HepG2 (cell line): Measurements from ENCODE around the gene DOCK4. TPM values are rescaled to one million over a fixed set of nuclear protein-coding genes. Genes with fewer than 3 reads are reported as not detected.

Experiments
- ATAC-seq: fragments of 200-7000 bp; cut with Tn5 transposase; 3 replicates; pipeline ENCODE4 v1.9.1; 2020; ENCODE audit warnings: mild to moderate bottlenecking, moderate library complexity
- BruUV-seq: library from RNA; stranded (reverse); fragments of 400-500 nt; replicated peaks from 2 replicates; lab custom pipeline; 2021; lab: Mats Ljungman, UMichigan
- CTCF ChIA-PET: fragments of 300-600 bp; formaldehyde crosslinking; extraction: SDS; loops from one replicate; lab custom pipeline; 2021; ENCODE audit warnings: low total read pairs, inconsistent platforms, low intra/inter-chr PET ratio; lab: Yijun Ruan, JAX
- POLR2A ChIA-PET: fragments of 350-600 bp; sonication (Branson Sonifier 250); formaldehyde crosslinking; loops from one replicate; lab custom pipeline; 2020; ENCODE audit warnings: antibody characterized with exemption, inconsistent platforms; lab: Yijun Ruan, JAX
- DNase-seq: peaks from one replicate; pipeline ENCODE4 v3.0.0-alpha.2; 2015; ENCODE audit warnings: low spot score
- FAIRE-seq: peaks from 3 replicates; lab custom pipeline; 2011; peaks lifted over from hg19 to GRCh38; lab: Jason Lieb, UNC
- H2AFZ ChIP-seq: one replicate; pipeline ENCODE4 v1.6.1; 2011; ENCODE audit warnings: low read length, inconsistent platforms
- H3K27ac ChIP-seq: fragments of 300-600 bp; 3 replicates; pipeline ENCODE4 v1.8.0; 2011; ENCODE audit warnings: mixed run types, mild to moderate bottlenecking, mixed read lengths, low read length, inconsistent platforms; ENCODE audit not compliant: insufficient read depth; ENCODE audit errors: extremely low read length
- H3K27me3 ChIP-seq, 2 experiments: fragments of 200-600 bp in 1 of 2; 2 replicates in 1 of 2; 3 replicates in 1 of 2; pipeline versions ENCODE4 v1.6.0 to v1.8.0; 2011; ENCODE audit warnings: low read length in 2 of 2, mild to moderate bottlenecking in 2 of 2, moderate library complexity in 2 of 2, inconsistent platforms in 1 of 2; ENCODE audit not compliant: insufficient read depth in 2 of 2, control insufficient read depth in 1 of 2
- H3K36me3 ChIP-seq, 2 experiments: fragments of 200-600 bp in 1 of 2; replicated peaks in 1 of 2; 2 replicates in 1 of 2; 3 replicates in 1 of 2; pipeline versions ENCODE4 v1.5.1 to v1.8.0; 2011; ENCODE audit warnings: low read length in 2 of 2, inconsistent platforms in 1 of 2; ENCODE audit not compliant: insufficient read depth in 2 of 2, control insufficient read depth in 1 of 2
- H3K4me1 ChIP-seq: 2 replicates; pipeline ENCODE4 v1.5.1; 2012; ENCODE audit warnings: low read length, inconsistent platforms; ENCODE audit not compliant: insufficient read depth
- H3K4me2 ChIP-seq: 2 replicates; pipeline ENCODE4 v1.6.0; 2011; ENCODE audit warnings: low read depth, low read length, inconsistent platforms
- H3K4me3 ChIP-seq, 3 experiments: fragments of 200-600 bp in 1 of 3; sonication (generic), shearing (Covaris generic) in 1 of 3; replicated peaks in 1 of 3; 2 replicates each; pipeline ENCODE4 v1.5.1; 2011 to 2016; ENCODE audit warnings: low read length in 3 of 3, inconsistent platforms in 2 of 3, low read depth in 2 of 3, mild to moderate bottlenecking in 2 of 3, control low read depth in 1 of 3, mixed read lengths in 1 of 3; ENCODE audit not compliant: insufficient read depth in 1 of 3
- H3K79me2 ChIP-seq: one replicate; pipeline ENCODE4 v1.6.1; 2011; ENCODE audit warnings: low read length, inconsistent platforms; ENCODE audit not compliant: insufficient read depth
- H3K9ac ChIP-seq: 2 replicates; pipeline ENCODE4 v1.6.0; 2011; ENCODE audit warnings: mild to moderate bottlenecking, low read depth, low read length, inconsistent platforms; ENCODE audit not compliant: insufficient read depth
- H3K9me3 ChIP-seq: 2 replicates; pipeline ENCODE4 v1.5.1; 2012; ENCODE audit warnings: mild to moderate bottlenecking, low read length
- H4K20me1 ChIP-seq: 2 replicates; pipeline ENCODE4 v1.6.0; 2011; ENCODE audit warnings: inconsistent platforms, mild to moderate bottlenecking, low read length, moderate library complexity; ENCODE audit not compliant: insufficient read depth
- CREB3 ChIP-seq: sonication (generic); formaldehyde crosslinking; IDR thresholded peaks from 2 replicates; pipeline ENCODE4 v1.5.0; 2020; ENCODE audit warnings: missing genetic modification reagents
- DRAP1 ChIP-seq: IDR thresholded peaks from 2 replicates; pipeline ENCODE4 v1.6.1; 2016; ENCODE audit warnings: missing genetic modification reagents, missing compliant biosample characterization
- GFI1 ChIP-seq: sonication (generic); formaldehyde crosslinking; IDR thresholded peaks from 2 replicates; pipeline ENCODE4 v1.5.0; 2020; ENCODE audit warnings: missing genetic modification reagents, mild to moderate bottlenecking, borderline replicate concordance
- HNF4A ChIP-seq: sonication (generic); formaldehyde crosslinking; IDR thresholded peaks from 2 replicates; pipeline ENCODE4 v1.4.0; 2020; ENCODE audit warnings: missing genetic modification reagents
- HOMEZ ChIP-seq: IDR thresholded peaks from 2 replicates; pipeline ENCODE4 v1.6.1; 2016; ENCODE audit warnings: low read depth
- ISL2 ChIP-seq: sonication (generic); formaldehyde crosslinking; IDR thresholded peaks from 2 replicates; pipeline ENCODE4 v1.5.0; 2020; ENCODE audit warnings: missing genetic modification reagents
- KDM5B ChIP-seq: sonication (generic); formaldehyde crosslinking; IDR thresholded peaks from 2 replicates; pipeline ENCODE4 v1.4.0; 2020; ENCODE audit warnings: missing genetic modification reagents, mild to moderate bottlenecking, borderline replicate concordance
- KLF16 ChIP-seq, 2 experiments: sonication (generic) in 1 of 2; formaldehyde crosslinking in 1 of 2; IDR thresholded peaks; 2 replicates each; pipeline versions ENCODE4 v1.6.1 to v1.8.0; 2016 to 2023; ENCODE audit warnings: missing genetic modification reagents in 2 of 2, missing compliant biosample characterization in 1 of 2
- NCOR1 ChIP-seq: fragments of 200-600 bp; sonication (generic); IDR thresholded peaks from 2 replicates; pipeline ENCODE4 v1.7.0; 2017; ENCODE audit warnings: antibody characterized with exemption, low read length, borderline replicate concordance
- NR2F6 ChIP-seq, 2 experiments: IDR thresholded peaks; 2 replicates each; pipeline ENCODE4 v1.6.1; 2016; ENCODE audit warnings: antibody characterized with exemption in 1 of 2, mild to moderate bottlenecking in 1 of 2
- RAD51 ChIP-seq: fragments of 450-650 bp; IDR thresholded peaks from 2 replicates; pipeline ENCODE4 v1.6.1; 2016; ENCODE audit warnings: borderline replicate concordance
- SMARCE1 ChIP-seq: fragments of 450-650 bp; IDR thresholded peaks from 2 replicates; pipeline ENCODE4 v1.6.1; 2017; ENCODE audit warnings: borderline replicate concordance
- YEATS4 ChIP-seq: sonication (generic); formaldehyde crosslinking; IDR thresholded peaks from 2 replicates; pipeline ENCODE4 v1.4.0; 2020; ENCODE audit warnings: missing genetic modification reagents, borderline replicate concordance
- ZNF34 ChIP-seq: sonication (generic); formaldehyde crosslinking; IDR thresholded peaks from 2 replicates; pipeline ENCODE4 v1.4.0; 2020; ENCODE audit warnings: mild to moderate bottlenecking, missing genetic modification reagents, borderline replicate concordance
- ZNF691 ChIP-seq: sonication (generic); formaldehyde crosslinking; IDR thresholded peaks from 2 replicates; pipeline ENCODE4 v1.4.0; 2020; ENCODE audit warnings: missing genetic modification reagents, low read depth, mild to moderate bottlenecking, borderline replicate concordance
- WGBS: methylation state at CpG from one replicate; pipeline ENCODE4 v1.1.6; 2017; ENCODE audit warnings: low lambda C conversion rate; 5-methylcytosine and 5-hydroxymethylcytosine counted together
- in situ Hi-C: cut with HindIII; loops from 2 replicates; pipeline ENCODE4 v1.10.0; 2017; ENCODE audit warnings: low pct_unique_long_range_greater_than_20kb; ENCODE audit not compliant: extremely low pct_ligation_motif_present
- intact Hi-C: fragments of 100-400 bp; cut with micrococcal nuclease; formaldehyde crosslinking; loops from one replicate; pipeline ENCODE4 v1.10.0; 2022; ENCODE audit not compliant: unreplicated experiment
- polyA plus RNA-seq, 8 experiments: library from polyadenylated mRNA; depleted of rRNA in 3 of 8; stranded (reverse) in 7 of 8; unstranded in 1 of 8; fragments of >200 nt; fragmentation: Illumina TruSeq in 4 of 8; extraction: Trizol in 4 of 8; gene quantifications; 2 replicates each; pipeline versions ENCODE4 v1.2.1 to v1.2.3, GENCODE V29; 2011 to 2016; ENCODE audit warnings: low read depth in 4 of 8, missing spikeins in 1 of 8, mixed read lengths in 1 of 8; ENCODE audit not compliant: insufficient read depth in 1 of 8
- total RNA-seq, 5 experiments: library from RNA; depleted of rRNA; stranded (reverse); fragments of >200 nt; fragmentation: Illumina TruSeq; extraction: Trizol; gene quantifications; 2 replicates each; pipeline ENCODE4 v1.2.3, GENCODE V29; 2016; ENCODE audit warnings: low read depth in 1 of 5

Gene DOCK4
- total and polyA plus RNA-seq, 2 of the 13 experiments (the other 11 are each of a cell fraction or from before 2014, with no cell fraction given): 13.5 to 17.4 TPM

GRCh38 chr7:112232212-112232978 is 26.2 kb upstream of the DOCK4 start:
- H3K4me3 ChIP-seq: no peak overlapping the region
- peaks cover 3% of the 10 kb centered on the region; the same call in 1 of the 2 replicates for H4K20me1 ChIP-seq
- 100% methylated on average over 4 of the region's 4 CpGs for WGBS
- ChIA-PET POLR2A (no interaction called here), CTCF (no interaction called here)
- H3K4me1 ChIP-seq: peaks cover 57% of the 10 kb centered on the region
- H2AFZ ChIP-seq: no peak overlapping the region
- no peaks in the 10 kb centered on the region for H3K36me3 ChIP-seq
- H3K27ac ChIP-seq: no peak overlapping the region
- no peak overlapping the region for H3K4me2 ChIP-seq
- FAIRE-seq (no peak), ATAC-seq (no peak), DNase-seq (no peak)
- no peak overlapping the region for H3K9ac ChIP-seq
- H3K9me3 ChIP-seq: no peaks in the 10 kb centered on the region; the same call in 1 of the 2 replicates
- peaks cover 36% of the 10 kb centered on the region for H3K79me2 ChIP-seq
- TF ChIP-seq SMARCE1 (no peak), ZNF34 (CRISPR knock-in tag) (no peak), GFI1 (no peak), NR2F6 (IDR thresholded peaks at IDR 0.05) (no peak), NR2F6 (CRISPR knock-in tag; IDR thresholded peaks at IDR 0.05) (no peak), KLF16 (CRISPR knock-in tag; IDR thresholded peaks at IDR 0.05) (no peak), ZNF691 (CRISPR knock-in tag) (no peak), RAD51 (no peak)
- in situ Hi-C loops (no loop called here), intact Hi-C loops (no loop called here)
- BruUV-seq: no TSS peak
- no peaks in the 10 kb centered on the region for H3K27me3 ChIP-seq

- Histone ChIP-seq H3K4me3 (no peak overlapping the region), H2AFZ (no peak overlapping the region), H3K4me2 (no peak overlapping the region), H3K27ac (no peak overlapping the region), H3K4me1 (peaks cover 42% of the 10 kb centered on the region), H4K20me1 (no peaks in the 10 kb centered on the region), H3K9me3 (no peaks in the 10 kb centered on the region), H3K79me2 (peaks cover 38% of the 10 kb centered on the region), H3K36me3 (no peaks in the 10 kb centered on the region), H3K9ac (no peak overlapping the region), H3K27me3 (no peaks in the 10 kb centered on the region)
- in situ Hi-C loops (no loop called here), intact Hi-C loops (no loop called here)
- no TSS peak for BruUV-seq
- CTCF ChIA-PET: no interaction called here
- ATAC-seq (no peak), DNase-seq (no peak), FAIRE-seq (no peak)
- 54% methylated on average over 2 of the region's 2 CpGs for WGBS
- POLR2A ChIA-PET: no interaction called here
- TF ChIP-seq HNF4A: peak; percentile 53
- TF ChIP-seq HOMEZ (CRISPR knock-in tag): peak; percentile 68; the same call in 1 of the 2 replicates
- TF ChIP-seq CREB3 (CRISPR knock-in tag): no peak
- no peak for TF ChIP-seq KDM5B (CRISPR knock-in tag)
- no peak for TF ChIP-seq YEATS4 (CRISPR knock-in tag)
- no peak for TF ChIP-seq DRAP1 (CRISPR knock-in tag)
- no peak for TF ChIP-seq ISL2 (CRISPR knock-in tag)
- TF ChIP-seq NCOR1: peak; percentile 47; the same call in 1 of the 2 replicates
Observed at GRCh38 chr7:112228632-112229031, 22.4 kb upstream of the DOCK4 start.
